Smooth muscle cell (in vitro differentiated cells): Measurements from ENCODE around the gene TMEM258. TPM values are rescaled to one million over a fixed set of nuclear protein-coding genes. Genes with fewer than 3 reads are reported as not detected.

ENCODE experiments used
- DNase-seq: peaks from one replicate; lab custom pipeline; 2025; ENCODE audit not compliant: unreplicated experiment; lab: John Stamatoyannopoulos, UW
- H2AFZ ChIP-seq: fragments of 200-600 bp; sonication (generic); 2 replicates; pipeline ENCODE4 v1.6.0; 2016; ENCODE audit warnings: antibody characterized with exemption, low read depth, mild to moderate bottlenecking
- H3F3A ChIP-seq: fragments of 200-600 bp; sonication (generic); 2 replicates; pipeline ENCODE4 v1.6.0; 2017; ENCODE audit warnings: antibody characterized with exemption, low read depth
- H3K27ac ChIP-seq: fragments of 200-600 bp; sonication (generic); 2 replicates; pipeline ENCODE4 v1.5.1; 2016; ENCODE audit warnings: low read depth, mild to moderate bottlenecking
- H3K27me3 ChIP-seq: fragments of 200-600 bp; sonication (generic); 2 replicates; pipeline ENCODE4 v1.6.1; 2016; ENCODE audit warnings: low read depth, mild to moderate bottlenecking
- H3K36me3 ChIP-seq: fragments of 200-600 bp; sonication (generic); 2 replicates; pipeline ENCODE4 v1.5.1; 2016; ENCODE audit warnings: low read depth
- H3K4me1 ChIP-seq: fragments of 200-600 bp; sonication (generic); 2 replicates; pipeline ENCODE4 v1.5.1; 2016; ENCODE audit warnings: low read depth
- H3K4me2 ChIP-seq: fragments of 200-600 bp; sonication (generic); 2 replicates; pipeline ENCODE4 v1.6.0; 2016; ENCODE audit warnings: mild to moderate bottlenecking
- H3K4me3 ChIP-seq: fragments of 200-600 bp; sonication (generic); 2 replicates; pipeline ENCODE4 v1.5.1; 2016; ENCODE audit warnings: mild to moderate bottlenecking
- H3K79me2 ChIP-seq: fragments of 200-600 bp; sonication (generic); 2 replicates; pipeline ENCODE4 v1.6.0; 2016; ENCODE audit warnings: low read depth, mild to moderate bottlenecking
- H3K9ac ChIP-seq: fragments of 200-600 bp; sonication (generic); 2 replicates; pipeline ENCODE4 v1.6.0; 2016; ENCODE audit warnings: low read depth
- H3K9me3 ChIP-seq: fragments of 200-600 bp; sonication (generic); replicated peaks from 2 replicates; pipeline ENCODE4 v1.5.1; 2016; ENCODE audit warnings: low read depth
- H4K20me1 ChIP-seq: fragments of 200-600 bp; sonication (generic); 2 replicates; pipeline ENCODE4 v1.6.0; 2016; ENCODE audit warnings: low read depth
- WGBS: methylation state at CpG from one replicate; pipeline ENCODE4 v1.1.7; 2016; ENCODE audit warnings: low lambda C conversion rate; 5-methylcytosine and 5-hydroxymethylcytosine counted together
- polyA plus RNA-seq: library from polyadenylated mRNA; unstranded; fragments of >200 nt; fragmentation: Nextera tagmentation; extraction: Ambion mirVana; gene quantifications from 2 replicates; pipeline ENCODE4 v1.2.1, GENCODE V29; 2016
- total RNA-seq: library from RNA; depleted of rRNA; stranded (reverse); fragments of >200 nt; gene quantifications from 2 replicates; pipeline ENCODE4 v1.2.3, GENCODE V29; 2014
- TF ChIP-seq, protein P1 (sequence below): fragments of 200-600 bp; sonication (generic); IDR thresholded peaks from 2 replicates; pipeline ENCODE4 v1.5.1; 2017; ENCODE audit warnings: borderline replicate concordance, mild to moderate bottlenecking, antibody characterized with exemption; ENCODE audit not compliant: insufficient read depth, poor library complexity, severe bottlenecking

The TMEM258 gene
- total and polyA plus RNA-seq, 2 experiments from 2014 or later = 118 to 300 TPM

GRCh38 chr11:61761440-61762222 is 30.8 kb downstream of the TMEM258 start:
- H3K27me3 ChIP-seq = no peaks in the 10 kb centered on the region
- peak overlapping the region; percentile 47 for H3K27ac ChIP-seq
- H3K4me1 ChIP-seq = peaks cover 17% of the 10 kb centered on the region
- no peaks in the 10 kb centered on the region for H3K9me3 ChIP-seq
- peaks cover 49% of the 10 kb centered on the region for H3K79me2 ChIP-seq
- H3K4me2 ChIP-seq = no peak overlapping the region
- H4K20me1 ChIP-seq = peaks cover 76% of the 10 kb centered on the region
- no peak overlapping the region for H3K4me3 ChIP-seq
- H3F3A ChIP-seq = no peaks in the 10 kb centered on the region
- TF ChIP-seq, protein P1, sequence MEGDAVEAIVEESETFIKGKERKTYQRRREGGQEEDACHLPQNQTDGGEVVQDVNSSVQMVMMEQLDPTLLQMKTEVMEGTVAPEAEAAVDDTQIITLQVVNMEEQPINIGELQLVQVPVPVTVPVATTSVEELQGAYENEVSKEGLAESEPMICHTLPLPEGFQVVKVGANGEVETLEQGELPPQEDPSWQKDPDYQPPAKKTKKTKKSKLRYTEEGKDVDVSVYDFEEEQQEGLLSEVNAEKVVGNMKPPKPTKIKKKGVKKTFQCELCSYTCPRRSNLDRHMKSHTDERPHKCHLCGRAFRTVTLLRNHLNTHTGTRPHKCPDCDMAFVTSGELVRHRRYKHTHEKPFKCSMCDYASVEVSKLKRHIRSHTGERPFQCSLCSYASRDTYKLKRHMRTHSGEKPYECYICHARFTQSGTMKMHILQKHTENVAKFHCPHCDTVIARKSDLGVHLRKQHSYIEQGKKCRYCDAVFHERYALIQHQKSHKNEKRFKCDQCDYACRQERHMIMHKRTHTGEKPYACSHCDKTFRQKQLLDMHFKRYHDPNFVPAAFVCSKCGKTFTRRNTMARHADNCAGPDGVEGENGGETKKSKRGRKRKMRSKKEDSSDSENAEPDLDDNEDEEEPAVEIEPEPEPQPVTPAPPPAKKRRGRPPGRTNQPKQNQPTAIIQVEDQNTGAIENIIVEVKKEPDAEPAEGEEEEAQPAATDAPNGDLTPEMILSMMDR = no peak
- no peak for DNase-seq
- H3K9ac ChIP-seq = no peak overlapping the region
- H2AFZ ChIP-seq = no peak overlapping the region
- no peaks in the 10 kb centered on the region for H3K36me3 ChIP-seq
- WGBS = 64% methylated on average over 11 of the region's 11 CpGs

DNA sequence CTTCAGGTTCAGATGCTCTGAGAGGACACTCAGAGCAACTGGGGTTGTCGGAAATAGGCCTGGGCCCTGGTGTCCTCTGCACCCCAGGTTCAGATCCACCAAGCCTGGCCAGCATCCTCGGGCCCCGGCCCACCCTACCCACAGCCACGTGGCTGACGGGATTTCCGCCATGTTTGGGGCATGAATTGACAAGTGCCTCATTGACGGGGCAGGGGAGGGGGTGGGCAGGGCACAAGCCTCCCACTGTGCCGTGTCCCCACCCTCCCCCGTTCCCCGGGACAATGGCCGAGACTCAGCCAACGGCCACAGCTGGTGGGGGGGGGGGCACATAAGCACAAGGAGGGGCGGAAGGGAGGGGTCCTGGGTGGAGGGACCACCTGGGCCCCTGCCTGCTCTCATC is 31.5 kb downstream of the TMEM258 start:
- H3K4me1 ChIP-seq = peaks cover 21% of the 10 kb centered on the region
- no peak overlapping the region for H2AFZ ChIP-seq
- no peaks in the 10 kb centered on the region for H3K27me3 ChIP-seq
- no peak for DNase-seq
- H3K4me2 ChIP-seq = no peak overlapping the region
- no peaks in the 10 kb centered on the region for H3K36me3 ChIP-seq
- no peaks in the 10 kb centered on the region for H3F3A ChIP-seq
- no peaks in the 10 kb centered on the region for H3K9me3 ChIP-seq
- H3K9ac ChIP-seq = no peak overlapping the region
- no peak overlapping the region for H3K27ac ChIP-seq
- TF ChIP-seq, protein P1 = no peak
- no peak overlapping the region for H3K4me3 ChIP-seq
- H3K79me2 ChIP-seq = peaks cover 56% of the 10 kb centered on the region
- H4K20me1 ChIP-seq = peaks cover 71% of the 10 kb centered on the region
- WGBS = 89% methylated on average over 7 of the region's 13 CpGs

- peaks cover 35% of the 10 kb centered on the region for H3K4me1 ChIP-seq
- H3K9me3 ChIP-seq = no peaks in the 10 kb centered on the region
- DNase-seq = no peak
- no peaks in the 10 kb centered on the region for H3K36me3 ChIP-seq
- no peak overlapping the region for H2AFZ ChIP-seq
- H3K27me3 ChIP-seq = no peaks in the 10 kb centered on the region
- no peaks in the 10 kb centered on the region for H3F3A ChIP-seq
- peaks cover 47% of the 10 kb centered on the region for H4K20me1 ChIP-seq
- 95% methylated on average over 15 of the region's 15 CpGs for WGBS
- no peak overlapping the region for H3K4me2 ChIP-seq
- TF ChIP-seq, protein P1 = no peak
- no peak overlapping the region for H3K4me3 ChIP-seq
- no peak overlapping the region for H3K9ac ChIP-seq
- H3K79me2 ChIP-seq = peaks cover 73% of the 10 kb centered on the region
- H3K27ac ChIP-seq = no peak overlapping the region
These were observed 35.1 kb downstream of the TMEM258 start for GRCh38 chr11:61757213-61757862.
